HCT116 (cell line): ENCODE measurements around the gene ATF6B. TPM values are rescaled to one million over a fixed set of nuclear protein-coding genes. Genes with fewer than 3 reads are reported as not detected.
"Not testable (repeated sequence)": the region's sequence is repeated elsewhere in the genome, so short reads cannot be mapped to it uniquely, and the experiment has no call there.

Experiments used
- ATAC-seq: fragments of 200-7000 bp; cut with Tn5 transposase; 2 replicates; pipeline ENCODE4 v1.9.1; 2020; ENCODE audit warnings: mild to moderate bottlenecking, moderate library complexity
- BruUV-seq: library from RNA; stranded (reverse); fragments of 400-500 nt; replicated peaks from 2 replicates; lab custom pipeline; 2021; lab: Mats Ljungman, UMichigan
- CTCF ChIA-PET: fragments of 300-600 bp; sonication (Branson Sonifier 250); formaldehyde crosslinking; loops from one replicate; lab custom pipeline; 2021; ENCODE audit warnings: antibody characterized with exemption; lab: Charles Lee
- POLR2A ChIA-PET: fragments of 300-600, 350-600 bp; sonication (Branson Sonifier 250); formaldehyde crosslinking; loops from one replicate; lab custom pipeline; 2021; ENCODE audit warnings: antibody characterized with exemption; lab: Charles Lee
- RAD21 ChIA-PET, 2 experiments: fragments of 300-600 bp; sonication (Branson Sonifier 250); formaldehyde crosslinking; loops; one replicate each; lab custom pipeline; 2023; ENCODE audit warnings: low total read pairs in 2 of 2; ENCODE audit not compliant: uncharacterized antibody in 2 of 2, unreplicated experiment in 2 of 2, low non-redundant PET in 1 of 2; lab: Charles Lee
- DNase-seq: peaks from one replicate; pipeline ENCODE4 v3.0.0-alpha.2; 2010; ENCODE audit warnings: low read depth, low spot score
- H2AFZ ChIP-seq: fragments of 200-600 bp; shearing (Covaris generic), sonication (generic); 2 replicates; pipeline ENCODE4 v1.6.1; 2017; ENCODE audit warnings: low read depth, mixed run types, mixed read lengths, antibody characterized with exemption, low read length; ENCODE audit not compliant: poor library complexity, severe bottlenecking
- H3K27ac ChIP-seq: 2 replicates; pipeline ENCODE4 v1.5.1; 2012; ENCODE audit warnings: low read depth, low read length
- H3K27me3 ChIP-seq: fragments of 200-600 bp; sonication (generic); 2 replicates; pipeline ENCODE4 v1.6.1; 2016; ENCODE audit warnings: mixed run types, low read length, mixed read lengths; ENCODE audit not compliant: insufficient read depth
- H3K36me3 ChIP-seq, 2 experiments: fragments of 200-500 bp in 1 of 2; fragments of 200-600 bp in 1 of 2; sonication (Bioruptor generic) in 1 of 2; sonication (generic) in 1 of 2; 2 replicates each; pipeline versions ENCODE4 v1.5.1 to v1.6.1; 2014 to 2016; ENCODE audit warnings: low read length in 2 of 2, inconsistent platforms in 1 of 2, mixed read lengths in 1 of 2, mixed run types in 1 of 2; ENCODE audit not compliant: insufficient read depth in 2 of 2, control insufficient read depth in 1 of 2
- H3K4me1 ChIP-seq, 2 experiments: fragments of 200-600 bp in 1 of 2; sonication (generic) in 1 of 2; 2 replicates each; pipeline versions ENCODE4 v1.5.1 to v1.6.1; 2012 to 2017; ENCODE audit warnings: low read length in 2 of 2, inconsistent platforms in 1 of 2, mild to moderate bottlenecking in 1 of 2, mixed read lengths in 1 of 2, mixed run types in 1 of 2, moderate library complexity in 1 of 2; ENCODE audit not compliant: insufficient read depth in 2 of 2, control insufficient read depth in 1 of 2
- H3K4me2 ChIP-seq: fragments of 200-600 bp; sonication (generic); 2 replicates; pipeline ENCODE4 v1.6.1; 2017; ENCODE audit warnings: mixed run types, low read length, mixed read lengths
- H3K4me3 ChIP-seq, 2 experiments: fragments of 200-600 bp in 1 of 2; sonication (generic) in 1 of 2; replicated peaks in 1 of 2; 2 replicates each; pipeline ENCODE4 v1.5.1; 2011 to 2016; ENCODE audit warnings: low read length in 2 of 2, control low read depth in 1 of 2, low read depth in 1 of 2, mild to moderate bottlenecking in 1 of 2, mixed read lengths in 1 of 2, mixed run types in 1 of 2
- H3K79me2 ChIP-seq: fragments of 200-600 bp; sonication (generic); 2 replicates; pipeline ENCODE4 v1.6.1; 2017; ENCODE audit warnings: mild to moderate bottlenecking, mixed run types, low read length, moderate library complexity, mixed read lengths; ENCODE audit not compliant: insufficient read depth
- H3K9ac ChIP-seq: fragments of 200-600 bp; sonication (generic); 2 replicates; pipeline ENCODE4 v1.6.1; 2016; ENCODE audit warnings: low read length, mixed read lengths
- H3K9me2 ChIP-seq: fragments of 200-600 bp; sonication (generic), shearing (Covaris generic); 2 replicates; pipeline ENCODE4 v1.6.1; 2017; ENCODE audit warnings: mixed run types, mild to moderate bottlenecking, moderate library complexity; ENCODE audit not compliant: insufficient read depth
- H3K9me3 ChIP-seq, 2 experiments: fragments of 200-500 bp in 1 of 2; fragments of 200-600 bp in 1 of 2; sonication (Bioruptor generic) in 1 of 2; sonication (generic) in 1 of 2; 2 replicates each; pipeline ENCODE4 v1.6.1; 2014 to 2017; ENCODE audit warnings: low read length in 2 of 2, mixed read lengths in 2 of 2, inconsistent platforms in 1 of 2, low read depth in 1 of 2, mild to moderate bottlenecking in 1 of 2, mixed run types in 1 of 2, moderate library complexity in 1 of 2; ENCODE audit not compliant: control insufficient read depth in 1 of 2, insufficient read depth in 1 of 2
- H4K20me1 ChIP-seq: fragments of 200-600 bp; sonication (generic), shearing (Covaris generic); 2 replicates; pipeline ENCODE4 v1.6.1; 2017; ENCODE audit warnings: mixed run types, mild to moderate bottlenecking, moderate library complexity; ENCODE audit not compliant: insufficient read depth
- POLR2A ChIP-seq: IDR thresholded peaks from 2 replicates; pipeline ENCODE4 v1.7.0; 2011; ENCODE audit warnings: borderline replicate concordance; ENCODE audit not compliant: insufficient read depth, insufficient read length; ENCODE audit errors: extremely low read depth
- intact Hi-C: fragments of 100-400 bp; cut with micrococcal nuclease; formaldehyde crosslinking; loops from 2 replicates; pipeline ENCODE4 v1.10.0; 2022
- total RNA-seq: library from RNA; stranded (reverse); gene quantifications from one replicate; pipeline ENCODE4 v1.2.1, GENCODE V29; 2021; ENCODE audit not compliant: unreplicated experiment
- TF ChIP-seq, protein P1 (sequence below): IDR thresholded peaks from 2 replicates; pipeline ENCODE4 v1.6.1; 2012; ENCODE audit warnings: low read depth

Gene ATF6B
- total RNA-seq, 1 experiment from 2014 or later = 63.9 TPM

DNA sequence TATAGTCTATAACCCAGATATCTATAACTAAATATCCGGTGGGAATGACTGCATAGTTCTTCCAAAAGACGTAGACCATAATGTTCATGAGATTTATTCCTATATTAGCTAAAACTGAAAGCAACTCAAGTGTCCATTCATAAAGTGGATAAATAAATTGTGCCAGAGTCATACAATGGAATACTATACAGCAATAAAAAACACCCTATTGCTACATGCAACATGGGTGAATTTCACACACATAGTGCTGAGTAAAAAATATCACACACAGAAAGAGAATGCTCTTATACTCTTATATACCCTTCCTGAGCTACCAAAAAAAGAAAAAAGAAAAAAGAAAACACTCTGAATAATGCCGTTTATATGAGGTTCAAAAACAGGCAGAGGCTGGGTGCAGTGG is 25.8 kb downstream of the ATF6B start:
- H3K9me2 ChIP-seq = no peaks in the 10 kb centered on the region
- no peaks in the 10 kb centered on the region for H3K9me3 ChIP-seq
- ATAC-seq (no peak), DNase-seq (no peak)
- RAD21 ChIA-PET = no interaction called here
- no peak overlapping the region for H3K4me2 ChIP-seq
- no peak overlapping the region for H2AFZ ChIP-seq
- H3K4me1 ChIP-seq = peaks cover 0 to 5% of the 10 kb centered on the region in 2 experiments; a peak in 2 of 4 replicates
- H3K9ac ChIP-seq = no peak overlapping the region
- no peaks in the 10 kb centered on the region for H4K20me1 ChIP-seq
- no peak overlapping the region for H3K27ac ChIP-seq
- BruUV-seq = no TSS peak
- no peak overlapping the region for H3K4me3 ChIP-seq
- no peaks in the 10 kb centered on the region for H3K27me3 ChIP-seq
- H3K36me3 ChIP-seq = no peaks in the 10 kb centered on the region
- TF ChIP-seq POLR2A = no peak
- TF ChIP-seq, protein P1, sequence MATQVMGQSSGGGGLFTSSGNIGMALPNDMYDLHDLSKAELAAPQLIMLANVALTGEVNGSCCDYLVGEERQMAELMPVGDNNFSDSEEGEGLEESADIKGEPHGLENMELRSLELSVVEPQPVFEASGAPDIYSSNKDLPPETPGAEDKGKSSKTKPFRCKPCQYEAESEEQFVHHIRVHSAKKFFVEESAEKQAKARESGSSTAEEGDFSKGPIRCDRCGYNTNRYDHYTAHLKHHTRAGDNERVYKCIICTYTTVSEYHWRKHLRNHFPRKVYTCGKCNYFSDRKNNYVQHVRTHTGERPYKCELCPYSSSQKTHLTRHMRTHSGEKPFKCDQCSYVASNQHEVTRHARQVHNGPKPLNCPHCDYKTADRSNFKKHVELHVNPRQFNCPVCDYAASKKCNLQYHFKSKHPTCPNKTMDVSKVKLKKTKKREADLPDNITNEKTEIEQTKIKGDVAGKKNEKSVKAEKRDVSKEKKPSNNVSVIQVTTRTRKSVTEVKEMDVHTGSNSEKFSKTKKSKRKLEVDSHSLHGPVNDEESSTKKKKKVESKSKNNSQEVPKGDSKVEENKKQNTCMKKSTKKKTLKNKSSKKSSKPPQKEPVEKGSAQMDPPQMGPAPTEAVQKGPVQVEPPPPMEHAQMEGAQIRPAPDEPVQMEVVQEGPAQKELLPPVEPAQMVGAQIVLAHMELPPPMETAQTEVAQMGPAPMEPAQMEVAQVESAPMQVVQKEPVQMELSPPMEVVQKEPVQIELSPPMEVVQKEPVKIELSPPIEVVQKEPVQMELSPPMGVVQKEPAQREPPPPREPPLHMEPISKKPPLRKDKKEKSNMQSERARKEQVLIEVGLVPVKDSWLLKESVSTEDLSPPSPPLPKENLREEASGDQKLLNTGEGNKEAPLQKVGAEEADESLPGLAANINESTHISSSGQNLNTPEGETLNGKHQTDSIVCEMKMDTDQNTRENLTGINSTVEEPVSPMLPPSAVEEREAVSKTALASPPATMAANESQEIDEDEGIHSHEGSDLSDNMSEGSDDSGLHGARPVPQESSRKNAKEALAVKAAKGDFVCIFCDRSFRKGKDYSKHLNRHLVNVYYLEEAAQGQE = no peak
- CTCF ChIA-PET = no interaction called here
- H3K79me2 ChIP-seq = no peaks in the 10 kb centered on the region
- intact Hi-C loops = no loop called here
- POLR2A ChIA-PET = no interaction called here

DNA sequence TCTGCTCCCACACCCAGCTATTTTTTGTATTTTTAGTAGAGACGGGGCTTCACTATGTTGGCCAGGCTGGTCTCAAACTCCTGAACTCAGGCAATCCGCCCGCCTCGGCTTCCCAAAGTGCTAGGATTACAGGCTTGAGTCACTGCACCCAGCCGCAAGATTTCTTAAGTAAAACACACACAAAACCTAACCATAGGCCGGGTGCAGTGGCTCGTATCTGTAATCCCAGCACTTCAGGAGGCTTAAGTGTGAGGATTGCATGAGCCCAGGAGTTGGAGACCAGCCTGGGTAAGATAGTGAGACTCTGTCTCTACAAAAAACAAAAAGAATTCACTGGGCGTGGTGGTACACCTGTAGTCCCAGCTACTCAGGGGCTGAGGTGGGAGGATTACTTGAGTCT is 27.8 kb downstream of the ATF6B start:
- H3K27ac ChIP-seq, H3K9ac ChIP-seq, H3K4me2 ChIP-seq, H3K4me1 ChIP-seq, CTCF ChIA-PET, H3K79me2 ChIP-seq, H3K36me3 ChIP-seq, H2AFZ ChIP-seq, intact Hi-C loops, DNase-seq, BruUV-seq, ATAC-seq, H3K9me3 ChIP-seq, H4K20me1 ChIP-seq, RAD21 ChIA-PET, H3K27me3 ChIP-seq, H3K4me3 ChIP-seq, H3K9me2 ChIP-seq: not testable (repeated sequence)
- POLR2A ChIA-PET = interaction anchor here (0.7 kb wide), 1 partner anchor 145 kb away, joined by 3 read pairs; no protein-coding TSS in a partner anchor
